C1 segment of cervical spinal cord (tissue), 14 donors: Measurements from ENCODE around the gene SH3RF1.
"Not testable (repeated sequence)": the region's sequence is repeated elsewhere in the genome, so short reads cannot be mapped to it uniquely, and the experiment has no call there.

Experiments used
- DNase-seq, 14 donors: peaks; one replicate each; lab custom pipeline; 2025; lab: John Stamatoyannopoulos, UW

SH3RF1 gene

GRCh38 chr4:169277838-169278237, 7.1 kb upstream of the SH3RF1 start:
- DNase-seq, result not testable (repeated sequence)

DNA sequence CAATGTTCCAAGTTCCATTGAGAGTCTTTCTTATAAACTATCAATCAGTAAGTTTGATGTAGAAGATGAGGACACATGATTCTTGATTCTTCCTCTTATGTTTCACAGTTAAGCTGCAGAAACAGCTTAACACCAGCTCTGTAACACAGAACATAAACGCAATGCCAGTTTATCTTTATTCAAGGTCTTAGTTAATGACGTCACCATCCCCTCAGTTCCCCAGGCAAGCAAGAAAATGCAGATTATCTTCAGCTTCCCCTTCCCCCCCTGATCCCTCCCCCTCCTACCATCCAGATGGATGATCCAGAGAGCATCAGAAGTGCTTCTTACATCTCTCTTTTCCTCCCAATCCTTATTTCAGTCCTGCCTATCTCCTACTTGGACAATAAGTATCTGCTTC, 4.4 kb upstream of the SH3RF1 start:
- DNase-seq, result no peak

DNA sequence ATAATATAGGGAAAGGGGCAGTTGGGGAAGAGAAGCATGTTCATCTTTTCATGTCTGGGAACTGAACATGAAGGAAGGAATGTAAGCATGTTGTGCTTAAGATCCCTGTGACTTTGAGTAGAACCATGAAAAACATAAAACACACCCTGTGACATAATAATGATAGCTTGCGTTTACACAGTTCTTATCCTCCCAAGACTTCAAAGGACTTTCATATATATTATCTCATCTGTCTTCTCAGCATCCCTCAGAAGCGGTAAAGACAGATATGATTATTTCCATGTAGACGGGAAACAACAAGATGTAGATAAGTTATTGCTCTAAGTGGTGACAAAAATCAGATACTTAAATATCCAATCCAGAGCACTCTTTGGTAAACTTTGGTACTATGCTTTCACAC, 3.3 kb upstream of the SH3RF1 start:
- no peak for DNase-seq

DNA sequence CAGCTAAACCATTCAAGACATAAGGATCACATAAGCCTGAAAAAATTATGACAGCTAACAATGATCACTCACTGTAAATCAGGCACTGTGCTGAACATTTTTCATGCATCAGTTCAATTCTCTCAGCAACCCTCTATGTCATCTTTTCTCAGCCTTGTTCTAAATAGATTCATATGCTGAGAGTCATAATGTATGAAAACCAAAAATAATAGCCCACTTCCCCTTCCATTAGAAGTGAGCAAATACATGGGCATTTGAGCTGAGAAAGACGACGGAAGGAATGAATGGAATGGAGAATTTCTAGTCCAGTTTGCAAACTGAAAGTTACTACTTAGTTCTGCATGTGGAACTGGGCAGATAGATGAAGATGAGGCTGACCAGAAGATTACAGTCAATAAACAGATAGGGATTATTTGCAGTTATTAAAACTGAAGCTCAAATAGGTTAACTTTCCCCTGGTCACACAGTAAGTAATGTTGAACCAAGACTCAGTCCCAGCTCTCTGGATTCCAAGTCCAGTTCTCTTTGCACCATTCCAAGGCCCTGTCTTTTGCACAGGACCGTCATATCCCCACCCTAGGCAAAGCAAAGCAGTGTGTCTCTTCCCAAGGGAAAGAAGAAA, 1.6 kb upstream of the SH3RF1 start:
- DNase-seq, result no peak

GRCh38 chr4:169271692-169272007, 894 bp upstream of the SH3RF1 start:
- DNase-seq, result no peak

- peak in 11 of 14 donors; percentile 34 to 78 (median 61) for DNase-seq
These were observed 593 bp downstream of the SH3RF1 start for GRCh38 chr4:169269916-169270809.

- DNase-seq, result peak in 1 of 14 donors; percentile 9
These were observed 1.6 kb downstream of the SH3RF1 start for GRCh38 chr4:169268951-169269760.

DNA sequence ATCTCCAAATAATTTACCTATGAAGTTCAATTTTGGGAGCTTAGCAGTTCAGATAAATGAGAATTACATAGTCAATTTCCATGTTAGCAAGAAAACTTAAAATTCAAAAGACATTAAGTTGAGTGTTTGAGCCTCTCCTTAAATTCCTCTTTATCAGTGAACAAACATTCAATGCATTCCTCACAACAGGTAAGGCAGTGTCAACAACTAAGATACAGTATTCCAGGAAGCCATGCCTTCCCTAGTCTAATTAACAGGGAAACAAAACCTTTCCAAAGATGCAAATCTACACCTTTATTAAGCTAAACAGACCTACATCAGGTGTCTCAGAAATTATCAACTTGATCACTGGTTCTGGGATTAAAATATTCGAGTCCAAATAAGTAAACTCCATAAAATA, 3.7 kb downstream of the SH3RF1 start:
- DNase-seq, result no peak

GRCh38 chr4:169266661-169267060, 4.1 kb downstream of the SH3RF1 start:
- DNase-seq, result no peak

DNA sequence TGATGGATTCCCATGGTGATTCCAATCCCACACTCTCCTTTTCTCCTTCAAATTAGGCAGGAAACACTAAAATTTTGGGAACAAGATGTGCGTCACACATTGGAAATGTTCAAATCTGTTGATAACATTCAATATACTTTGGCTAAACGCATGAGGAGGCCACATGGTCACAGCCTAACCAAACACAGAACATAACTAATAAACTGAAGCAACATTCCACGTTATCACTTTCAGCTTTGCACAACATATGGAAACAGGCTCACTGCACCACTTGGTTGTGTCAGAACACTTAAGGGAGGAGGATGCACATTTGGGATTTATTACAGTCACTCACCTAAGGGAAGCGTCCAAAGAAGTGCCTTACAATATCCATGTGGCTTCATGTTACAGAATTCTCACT, 4.7 kb downstream of the SH3RF1 start:
- no peak for DNase-seq

GRCh38 chr4:169263791-169264392, 6.9 kb downstream of the SH3RF1 start:
- no peak for DNase-seq

- DNase-seq, result no peak
These were observed 10.4 kb downstream of the SH3RF1 start for GRCh38 chr4:169260217-169260866.

- no peak for DNase-seq
These were observed 11.5 kb downstream of the SH3RF1 start for GRCh38 chr4:169259271-169259670.

DNA sequence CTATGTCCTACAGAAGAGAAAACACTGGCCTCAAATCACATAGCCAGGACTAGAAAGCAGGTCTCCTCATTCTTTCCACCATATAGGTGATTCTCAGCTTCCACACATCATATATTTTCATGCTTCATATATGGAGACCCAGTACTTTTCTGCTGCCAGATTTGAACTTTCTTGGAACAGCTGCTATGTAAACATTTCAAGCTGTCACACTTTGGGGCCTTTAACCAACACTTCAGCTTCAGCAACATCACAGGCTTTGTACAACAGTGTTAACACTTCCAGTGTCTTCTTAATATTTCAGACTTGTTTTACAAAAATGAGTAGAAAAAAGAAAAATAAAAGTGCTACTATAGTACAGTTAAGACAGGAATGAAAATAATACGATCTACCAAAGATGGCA, 12.6 kb downstream of the SH3RF1 start:
- no peak for DNase-seq

- DNase-seq, result no peak
These were observed 13.6 kb downstream of the SH3RF1 start for GRCh38 chr4:169256856-169257761.

- DNase-seq, result no peak
These were observed 14.6 kb downstream of the SH3RF1 start for GRCh38 chr4:169256101-169256612.

DNA sequence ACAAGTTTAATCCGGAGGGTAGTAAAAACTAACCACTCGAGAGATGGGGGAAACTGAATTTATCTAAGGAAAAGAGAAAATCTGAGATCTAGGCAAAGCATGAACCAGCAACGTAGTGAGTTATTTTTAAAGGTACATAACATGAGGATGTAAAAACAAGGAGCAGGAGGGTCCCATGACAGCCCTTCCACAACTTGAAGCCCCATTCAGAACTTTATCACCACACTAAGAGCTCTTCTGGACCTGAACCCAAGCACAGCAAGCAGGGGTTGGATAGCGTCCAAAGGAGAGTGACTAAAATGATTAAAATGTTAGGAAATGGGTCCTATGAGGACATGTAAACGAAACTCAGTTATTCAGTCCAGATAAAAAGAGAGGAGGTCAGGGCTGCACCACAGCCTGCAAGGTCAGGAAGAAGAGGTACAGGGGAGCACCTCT, 16.2 kb downstream of the SH3RF1 start:
- no peak for DNase-seq

GRCh38 chr4:169253904-169254303, 16.9 kb downstream of the SH3RF1 start:
- no peak for DNase-seq

GRCh38 chr4:169253113-169253671, 17.6 kb downstream of the SH3RF1 start:
- DNase-seq, result no peak
